Measurements from ENCODE around the gene LRRC28. TPM values are rescaled to one million over a fixed set of nuclear protein-coding genes. Genes with fewer than 3 reads are reported as not detected.
A peak's percentile ranks its signal among the peaks of the same experiment; 100 is the strongest.

The LRRC28 gene
- total RNA-seq, 1 donor, result 26.1 TPM

DNA sequence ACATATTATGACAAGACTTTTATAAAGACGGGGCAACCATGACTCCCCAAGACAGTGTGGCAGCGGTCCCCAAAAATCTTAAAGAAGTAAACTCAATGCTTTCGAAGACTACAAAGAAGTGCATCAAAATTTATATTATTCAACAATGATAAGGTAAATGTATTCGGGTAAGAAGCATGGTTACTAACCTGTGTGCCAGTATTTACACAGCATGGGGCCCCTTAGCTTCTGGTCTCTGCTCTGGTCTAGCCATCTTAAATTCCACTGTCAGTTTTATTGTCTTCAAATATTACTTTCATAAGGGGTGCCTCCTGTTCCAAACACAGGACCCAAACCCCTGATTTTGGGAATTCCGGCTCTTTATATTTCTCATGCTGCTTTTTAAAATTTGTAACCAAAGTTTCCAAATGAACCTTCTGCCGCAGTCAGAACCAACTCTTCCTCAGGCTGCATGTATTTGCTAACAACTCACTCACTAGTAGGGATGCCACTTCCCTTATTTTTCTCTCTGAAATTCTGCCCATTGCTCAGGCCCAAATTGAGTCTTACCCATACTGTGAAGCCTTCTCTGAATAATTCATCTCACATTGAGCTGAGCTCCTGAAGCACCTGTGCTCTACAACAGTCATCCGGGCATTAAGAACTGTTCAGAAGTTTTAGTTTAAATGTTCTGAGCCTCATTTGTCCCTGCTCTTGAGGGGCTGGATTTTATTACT is 3.1 kb upstream of the LRRC28 start:
- DNase-seq (ENCODE audit: low read depth in 2 of 3, low spot score in 2 of 3), result no peak

GRCh38 chr15:99249270-99249841 is 1.9 kb upstream of the LRRC28 start, which contains the start of gene TTC23:
Gene TTC23, minus strand, starts transcription at chr15:99249581. Its CDS starts 20,869 bp downstream, at chr15:99228712.
- peak in 1 of 3 donors; percentile 28 for DNase-seq (ENCODE audit: low read depth in 2 of 3, low spot score in 2 of 3)

DNA sequence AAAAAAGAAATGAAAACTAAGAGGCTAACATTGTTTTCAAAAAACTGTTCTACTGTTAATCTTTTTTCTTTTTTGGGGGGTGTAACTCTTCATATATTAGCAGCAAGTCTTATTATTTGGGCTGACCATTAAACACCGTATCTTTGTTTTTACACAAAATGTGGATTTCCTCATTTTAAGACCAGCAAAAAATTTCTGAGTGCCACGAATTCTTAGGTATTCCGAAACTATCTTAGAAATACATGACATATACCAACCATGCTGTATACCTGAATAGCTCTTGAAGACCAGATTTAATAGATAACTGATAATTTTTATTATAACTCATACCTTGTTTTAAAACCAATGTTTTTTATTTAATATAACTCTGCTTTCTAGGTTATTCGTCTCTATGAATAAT is 1.3 kb upstream of the LRRC28 start:
- no peak for DNase-seq (ENCODE audit: low read depth in 2 of 3, low spot score in 2 of 3)

GRCh38 chr15:99250494-99250856 is 806 bp upstream of the LRRC28 start:
- no peak for DNase-seq (ENCODE audit: low read depth in 2 of 3, low spot score in 2 of 3)

GRCh38 chr15:99252326-99252725 is 1.0 kb downstream of the LRRC28 start:
- no peak for DNase-seq (ENCODE audit: low read depth in 2 of 3, low spot score in 2 of 3)

DNA sequence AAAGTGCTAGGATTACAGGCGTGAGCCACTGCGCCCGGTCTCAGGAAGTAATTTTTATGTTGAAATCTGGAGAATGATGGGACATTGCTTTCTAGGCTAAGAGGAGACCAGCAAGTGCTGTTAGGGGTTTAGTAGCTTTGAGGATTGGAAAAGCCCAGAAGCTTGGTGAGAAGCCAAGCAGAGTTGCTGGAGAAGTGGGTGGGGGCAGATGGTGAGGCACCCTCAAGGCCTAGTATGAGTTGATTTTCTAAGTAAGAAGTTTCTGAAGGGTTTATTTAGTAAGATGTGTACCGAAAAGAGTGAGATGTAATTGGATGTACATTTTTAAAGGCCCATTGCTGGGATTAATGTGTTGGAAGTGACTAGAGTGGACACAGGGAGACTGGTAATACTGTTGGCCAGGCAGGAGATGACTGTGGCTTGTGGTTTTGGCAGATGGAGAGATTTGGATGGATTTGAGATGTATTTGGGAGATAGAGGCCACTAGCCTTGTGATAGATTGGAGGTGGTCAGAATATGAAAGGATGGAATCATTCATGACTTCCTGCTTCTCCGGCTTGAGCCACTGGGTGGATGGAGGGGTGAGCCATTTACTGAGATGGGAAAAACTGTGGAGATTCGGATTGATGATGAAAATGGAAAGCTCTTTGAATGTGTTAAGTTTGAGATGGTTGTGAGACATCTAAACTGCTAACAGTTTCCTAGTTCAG is 2.3 kb downstream of the LRRC28 start:
- no peak for DNase-seq (ENCODE audit: low read depth in 2 of 3, low spot score in 2 of 3)

- no peak for DNase-seq (ENCODE audit: low read depth in 2 of 3, low spot score in 2 of 3)
Observed at GRCh38 chr15:99257107-99257750, 5.9 kb downstream of the LRRC28 start.

DNA sequence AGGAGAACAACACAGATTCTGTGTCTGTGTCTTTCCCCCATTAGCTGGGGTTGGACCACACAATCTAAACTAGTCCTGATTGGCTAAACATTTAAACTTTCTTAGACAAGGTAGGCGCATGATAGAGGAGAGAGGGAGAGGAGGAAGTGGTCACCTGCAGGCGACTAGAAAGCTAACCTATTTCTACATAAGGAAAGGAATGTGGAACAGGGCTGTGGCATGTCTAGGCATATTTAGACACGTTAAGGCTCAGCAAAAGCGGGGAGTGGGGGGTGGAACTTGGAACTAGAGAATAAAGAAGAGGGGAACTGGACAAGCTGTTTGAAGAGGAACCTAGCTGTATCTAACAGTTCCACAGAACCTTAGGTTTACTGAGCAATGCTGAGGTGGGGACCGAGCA is 12.8 kb downstream of the LRRC28 start:
- DNase-seq (ENCODE audit: low read depth in 2 of 3, low spot score in 2 of 3), result no peak

GRCh38 chr15:99265541-99266070 is 14.3 kb downstream of the LRRC28 start:
- DNase-seq (ENCODE audit: low read depth in 2 of 3, low spot score in 2 of 3), result no peak

- no peak for DNase-seq (ENCODE audit: low read depth in 2 of 3, low spot score in 2 of 3)
Observed at GRCh38 chr15:99267957-99268356, 16.7 kb downstream of the LRRC28 start.

DNA sequence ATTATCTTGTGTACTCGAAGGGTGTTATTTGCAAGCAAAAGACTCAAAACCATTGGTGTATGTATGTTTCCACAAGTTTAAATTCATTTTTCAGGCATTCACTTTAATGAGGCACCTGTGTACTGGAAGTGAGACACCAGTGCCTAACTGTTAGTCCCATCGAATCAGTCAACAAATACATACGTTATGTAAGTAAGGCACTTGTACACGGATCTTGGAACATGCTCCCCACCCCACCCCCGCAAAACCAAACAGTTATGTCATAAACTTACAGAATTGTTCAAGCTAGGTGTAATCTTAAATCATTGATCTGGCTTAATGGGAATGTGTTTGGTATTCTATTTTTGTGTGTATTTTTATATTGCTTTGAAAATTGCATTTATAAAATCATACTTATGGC is 17.1 kb downstream of the LRRC28 start:
- DNase-seq (ENCODE audit: low read depth in 2 of 3, low spot score in 2 of 3), result no peak

DNA sequence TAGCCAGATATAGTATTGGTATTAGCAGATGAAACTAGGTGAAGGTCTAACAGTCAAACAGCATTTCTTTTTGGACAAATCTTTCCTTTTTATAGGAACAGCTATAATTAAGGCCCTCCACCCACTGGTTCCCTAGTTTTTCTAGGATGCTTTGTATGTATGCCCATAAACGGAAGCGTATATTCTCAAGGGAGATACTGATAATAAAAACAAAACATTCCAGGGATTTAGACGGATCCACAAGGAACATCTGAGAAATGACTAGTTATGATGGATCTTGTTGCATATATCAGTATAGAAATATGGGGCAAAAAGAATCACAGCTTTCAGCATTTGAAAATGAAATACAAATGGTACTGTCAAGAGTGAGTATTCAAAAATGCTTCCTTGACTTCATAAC is 22.5 kb downstream of the LRRC28 start:
- no peak for DNase-seq (ENCODE audit: low read depth in 2 of 3, low spot score in 2 of 3)

DNA sequence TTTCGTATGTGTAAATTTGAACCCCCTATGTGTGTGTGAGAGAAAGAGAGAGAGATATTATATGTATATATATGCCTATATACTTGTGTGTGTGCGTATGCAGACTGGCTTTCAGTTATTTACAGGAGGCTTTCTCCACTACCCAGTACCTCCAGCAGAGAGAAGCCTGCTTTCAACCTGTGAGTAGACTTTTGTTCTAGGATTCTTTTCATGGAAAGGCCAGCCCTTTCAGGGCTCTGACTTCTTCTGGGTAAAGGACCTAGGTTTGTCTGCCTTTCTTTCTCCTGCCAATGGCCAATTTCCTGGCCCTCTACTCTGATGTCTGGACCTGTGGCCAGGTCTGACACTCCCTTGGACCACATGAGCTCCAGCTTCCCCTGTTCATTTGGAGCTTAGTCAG is 23.8 kb downstream of the LRRC28 start:
- DNase-seq (ENCODE audit: low read depth in 2 of 3, low spot score in 2 of 3), result no peak

DNA sequence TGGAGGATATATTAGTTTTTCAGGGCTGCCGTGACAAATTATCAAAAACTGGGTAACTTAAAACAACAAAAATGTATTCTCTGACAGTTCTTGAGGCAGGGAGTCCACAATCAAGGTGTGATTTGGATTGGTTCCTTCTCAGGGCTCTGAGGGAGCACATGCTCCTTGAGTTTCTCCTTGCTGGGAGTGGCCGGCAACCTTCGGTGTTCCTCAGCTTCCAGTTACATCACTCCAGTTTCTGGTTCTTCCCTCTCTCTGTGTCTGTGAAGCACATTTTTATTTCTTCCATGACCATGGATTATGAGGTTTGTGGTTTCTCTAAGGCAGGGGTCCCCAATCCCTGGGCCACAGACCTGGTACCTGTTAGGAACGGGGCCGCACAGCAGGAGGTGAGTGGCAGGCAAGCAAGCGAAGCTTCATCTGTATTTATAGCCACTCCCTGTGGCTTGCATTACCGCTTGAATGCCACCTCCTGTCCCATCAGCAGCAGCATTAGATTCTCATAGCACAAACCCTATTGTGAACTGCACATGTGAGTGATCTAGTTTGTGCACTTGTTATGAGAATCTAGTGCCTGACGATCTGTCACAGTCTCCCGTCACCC is 24.3 kb downstream of the LRRC28 start:
- no peak for DNase-seq (ENCODE audit: low read depth in 2 of 3, low spot score in 2 of 3)

GRCh38 chr15:99279290-99279689 is 28.0 kb downstream of the LRRC28 start:
- peak in 2 of 3 donors; percentile 4 to 53 for DNase-seq (ENCODE audit: low read depth in 2 of 3, low spot score in 2 of 3)

DNA sequence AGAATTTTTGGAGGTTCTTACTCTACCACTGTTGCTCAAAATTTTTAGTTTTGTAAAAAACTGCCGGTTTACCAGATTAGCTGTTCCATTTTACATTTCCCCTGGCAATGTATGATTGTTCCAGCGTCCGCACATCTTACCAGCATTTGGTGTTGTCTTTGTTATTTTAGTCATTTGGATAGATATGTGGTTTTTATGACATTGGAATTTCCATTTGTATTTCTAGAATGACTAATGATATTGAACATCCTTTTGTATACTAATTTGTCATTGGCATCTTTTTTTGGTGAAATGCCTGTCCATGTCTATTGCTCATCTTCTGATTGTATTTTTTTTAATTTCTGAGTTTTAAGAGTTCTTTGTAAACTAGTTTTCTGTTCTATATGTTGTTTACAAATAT is 28.5 kb downstream of the LRRC28 start:
- DNase-seq (ENCODE audit: low read depth in 2 of 3, low spot score in 2 of 3), result no peak

- DNase-seq (ENCODE audit: low read depth in 2 of 3, low spot score in 2 of 3), result no peak
Observed at GRCh38 chr15:99282121-99282520, 30.8 kb downstream of the LRRC28 start.

DNA sequence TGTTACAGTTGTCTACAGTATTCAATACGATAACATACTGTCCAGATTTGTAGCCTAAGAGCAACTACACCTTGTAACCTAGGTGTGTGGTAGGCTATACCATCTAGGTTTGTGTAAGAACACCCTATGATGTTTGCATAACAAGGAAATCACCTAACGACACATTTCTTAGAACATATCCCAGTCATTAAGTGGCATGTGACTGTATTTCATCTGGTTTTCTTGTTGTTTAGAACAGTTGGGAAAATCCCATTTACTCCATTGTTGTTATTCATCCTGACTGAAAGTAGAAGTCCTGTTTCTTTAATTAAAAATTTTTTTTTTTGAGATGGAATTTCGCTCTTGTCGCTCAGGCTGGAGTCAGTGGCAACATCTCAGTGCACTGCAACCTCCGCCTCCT is 31.3 kb downstream of the LRRC28 start:
- no peak for DNase-seq (ENCODE audit: low read depth in 2 of 3, low spot score in 2 of 3)

DNA sequence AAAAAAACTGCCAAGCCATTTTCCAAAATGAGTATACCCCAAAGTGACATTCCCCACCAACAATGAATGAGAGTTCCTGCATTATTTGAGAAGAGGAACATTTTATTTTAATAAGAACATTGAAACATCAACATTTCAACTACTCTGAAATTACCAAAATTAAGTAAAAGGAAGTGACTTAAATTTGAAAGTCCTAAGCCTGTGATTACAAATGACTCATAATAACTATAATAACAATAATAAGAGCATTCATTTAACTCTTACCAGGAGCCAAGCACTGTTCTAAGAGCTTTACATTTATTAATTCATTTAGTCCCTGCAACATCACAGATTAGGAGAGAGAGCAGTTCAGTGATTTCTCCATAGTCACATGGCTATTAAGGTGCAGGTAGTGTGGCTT is 32.4 kb downstream of the LRRC28 start:
- DNase-seq (ENCODE audit: low read depth in 2 of 3, low spot score in 2 of 3), result no peak

GRCh38 chr15:99291643-99292042 is 40.4 kb downstream of the LRRC28 start:
- DNase-seq (ENCODE audit: low read depth in 2 of 3, low spot score in 2 of 3), result no peak

DNA sequence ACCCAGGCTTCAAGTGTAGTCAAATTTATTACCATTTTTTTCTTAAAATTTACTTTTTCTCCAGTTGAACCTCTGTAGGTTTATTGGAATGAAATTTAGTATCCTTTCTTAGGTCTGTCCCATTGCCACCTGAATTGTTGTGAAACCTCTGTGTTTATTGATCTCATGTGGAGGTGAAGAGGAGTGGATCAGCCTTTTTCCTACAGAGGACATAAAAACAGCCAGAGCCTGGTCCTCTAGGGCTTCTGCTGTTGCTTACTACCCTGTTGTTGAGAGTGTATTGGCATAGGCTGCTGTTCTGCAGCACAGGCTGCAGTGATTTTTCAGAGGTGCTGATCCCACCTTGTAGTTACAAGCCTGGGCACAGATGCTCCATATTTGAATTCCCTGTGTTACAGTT is 44.6 kb downstream of the LRRC28 start:
- DNase-seq (ENCODE audit: low read depth in 2 of 3, low spot score in 2 of 3), result no peak
